HEK293 (cell line): Measurements from ENCODE around the gene POU2F2.
A peak's percentile ranks its signal among the peaks of the same experiment; 100 is the strongest.

Source experiments
- CTCF ChIA-PET: fragments of 350-600 bp; formaldehyde crosslinking; extraction: SDS; loops from one replicate; lab custom pipeline; 2021; ENCODE audit warnings: antibody characterized with exemption; lab: Yijun Ruan, JAX
- POLR2A ChIA-PET: fragments of 300-600 bp; formaldehyde crosslinking; extraction: SDS; loops from one replicate; lab custom pipeline; 2020; ENCODE audit warnings: antibody characterized with exemption, inconsistent platforms; lab: Yijun Ruan, JAX
- H3K27ac ChIP-seq: fragments of 200-500 bp; sonication (Bioruptor generic); 2 replicates; pipeline ENCODE4 v1.5.1; 2014; ENCODE audit warnings: low read depth, low read length, control low read depth, inconsistent platforms; ENCODE audit errors: extremely low read depth
- H3K36me3 ChIP-seq, 2 experiments: fragments of 200-500 bp in 1 of 2; sonication (Bioruptor generic) in 1 of 2; 1 replicate in 1 of 2; 2 replicates in 1 of 2; pipeline ENCODE4 v1.5.1; 2014 to 2017; ENCODE audit warnings: inconsistent platforms in 2 of 2, low read length in 2 of 2; ENCODE audit not compliant: control insufficient read depth in 2 of 2, insufficient read depth in 1 of 2
- H3K4me1 ChIP-seq: fragments of 200-500 bp; sonication (Bioruptor generic); 2 replicates; pipeline ENCODE4 v1.5.1; 2014; ENCODE audit warnings: mild to moderate bottlenecking, low read length, inconsistent platforms; ENCODE audit not compliant: control insufficient read depth, insufficient read depth
- H3K4me3 ChIP-seq: 2 replicates; pipeline ENCODE4 v1.5.1; 2011; ENCODE audit warnings: low read depth, mild to moderate bottlenecking, control low read depth, low read length, moderate library complexity
- H3K9me3 ChIP-seq: fragments of 200-500 bp; sonication (Bioruptor generic); 2 replicates; pipeline ENCODE4 v1.5.1; 2014; ENCODE audit warnings: low read depth, low read length, inconsistent platforms; ENCODE audit not compliant: control insufficient read depth, insufficient read depth
- BCL11A ChIP-seq: fragments of 450-650 bp; formaldehyde crosslinking; IDR thresholded peaks from 2 replicates; pipeline ENCODE4 v1.5.1; 2016; ENCODE audit warnings: low read depth, missing biosample characterization, missing genetic modification characterization
- MEIS1 ChIP-seq: sonication (generic); formaldehyde crosslinking; IDR thresholded peaks from 2 replicates; pipeline ENCODE4 v1.8.1; 2022; ENCODE audit warnings: missing genetic modification reagents, mild to moderate bottlenecking, borderline replicate concordance
- MYNN ChIP-seq: fragments of 450-650 bp; formaldehyde crosslinking; IDR thresholded peaks from 2 replicates; pipeline ENCODE4 v1.5.1; 2016; ENCODE audit warnings: missing biosample characterization, missing genetic modification characterization, borderline replicate concordance
- SALL2 ChIP-seq: fragments of 450-650 bp; formaldehyde crosslinking; IDR thresholded peaks from 2 replicates; pipeline ENCODE4 v1.5.0; 2017; ENCODE audit warnings: missing biosample characterization, mild to moderate bottlenecking, missing genetic modification characterization, borderline replicate concordance
- TSHZ1 ChIP-seq: fragments of 450-650 bp; formaldehyde crosslinking; IDR thresholded peaks from 2 replicates; pipeline ENCODE4 v1.5.1; 2016; ENCODE audit warnings: missing biosample characterization, missing genetic modification characterization, borderline replicate concordance
- YY2 ChIP-seq: fragments of 450-650 bp; formaldehyde crosslinking; IDR thresholded peaks from 2 replicates; pipeline ENCODE4 v1.5.1; 2016; ENCODE audit warnings: missing biosample characterization, missing genetic modification characterization
- ZBTB26 ChIP-seq: fragments of 450-650 bp; formaldehyde crosslinking; optimal IDR thresholded peaks from 2 replicates; pipeline ENCODE3; 2016; ENCODE audit warnings: missing biosample characterization, mild to moderate bottlenecking, missing genetic modification characterization
- ZBTB8A ChIP-seq: fragments of 450-650 bp; formaldehyde crosslinking; IDR thresholded peaks from 2 replicates; pipeline ENCODE4 v1.5.1; 2016; ENCODE audit warnings: missing biosample characterization, missing genetic modification characterization
- ZEB2 ChIP-seq: fragments of 450-650 bp; formaldehyde crosslinking; IDR thresholded peaks from 2 replicates; pipeline ENCODE4 v1.5.1; 2016; ENCODE audit warnings: missing biosample characterization, missing genetic modification characterization
- ZNF121 ChIP-seq: fragments of 450-650 bp; formaldehyde crosslinking; IDR thresholded peaks from 2 replicates; pipeline ENCODE4 v1.5.1; 2016; ENCODE audit warnings: missing biosample characterization, missing genetic modification characterization
- ZNF146 ChIP-seq: fragments of 450-650 bp; formaldehyde crosslinking; IDR thresholded peaks from 2 replicates; pipeline ENCODE4 v1.5.1; 2016; ENCODE audit warnings: missing biosample characterization, missing genetic modification characterization
- ZNF404 ChIP-seq: fragments of 450-650 bp; formaldehyde crosslinking; IDR thresholded peaks from 2 replicates; pipeline ENCODE4 v1.5.1; 2017; ENCODE audit warnings: missing biosample characterization, missing genetic modification characterization
- ZNF555 ChIP-seq: fragments of 450-650 bp; formaldehyde crosslinking; conservative IDR thresholded peaks from 2 replicates; pipeline ENCODE4 v1.5.1; 2017; ENCODE audit warnings: missing biosample characterization, mild to moderate bottlenecking, missing genetic modification characterization, inconsistent platforms
- ZNF560 ChIP-seq: fragments of 450-650 bp; formaldehyde crosslinking; IDR thresholded peaks from 2 replicates; pipeline ENCODE4 v1.5.1; 2017; ENCODE audit warnings: missing biosample characterization, missing genetic modification characterization, borderline replicate concordance
- ZNF626 ChIP-seq: fragments of 450-650 bp; sonication (Bioruptor Pico); formaldehyde crosslinking; IDR thresholded peaks from 2 replicates; pipeline ENCODE4 v1.5.1; 2018; ENCODE audit warnings: missing biosample characterization, missing genetic modification characterization, inconsistent platforms
- ZNF654 ChIP-seq: fragments of 450-650 bp; formaldehyde crosslinking; IDR thresholded peaks from 2 replicates; pipeline ENCODE4 v1.5.1; 2016; ENCODE audit warnings: low read depth, missing biosample characterization, missing genetic modification characterization
- ZNF76 ChIP-seq: fragments of 450-650 bp; formaldehyde crosslinking; IDR thresholded peaks from 2 replicates; pipeline ENCODE4; 2016; ENCODE audit warnings: low read depth, missing biosample characterization, missing genetic modification characterization, borderline replicate concordance
- ZNF830 ChIP-seq: fragments of 450-650 bp; IDR thresholded peaks from 2 replicates; pipeline ENCODE4 v1.5.0; 2018; ENCODE audit warnings: missing biosample characterization, missing genetic modification characterization, low read depth, mild to moderate bottlenecking, moderate library complexity
- ZNF843 ChIP-seq: fragments of 450-650 bp; formaldehyde crosslinking; IDR thresholded peaks from 2 replicates; pipeline ENCODE4 v1.5.1; 2016; ENCODE audit warnings: missing biosample characterization, missing genetic modification characterization
- ZSCAN5A ChIP-seq: fragments of 450-650 bp; formaldehyde crosslinking; IDR thresholded peaks from 2 replicates; pipeline ENCODE4 v1.5.1; 2016; ENCODE audit warnings: missing biosample characterization, missing genetic modification characterization
- TF ChIP-seq, protein P1 (sequence below): fragments of 450-650 bp; formaldehyde crosslinking; IDR thresholded peaks from 2 replicates; pipeline ENCODE4 v1.5.1; 2016; ENCODE audit warnings: missing biosample characterization, missing genetic modification characterization
- TF ChIP-seq, protein P2 (sequence below): fragments of 450-650 bp; formaldehyde crosslinking; IDR thresholded peaks from 2 replicates; pipeline ENCODE4 v1.5.1; 2016; ENCODE audit warnings: missing biosample characterization, missing genetic modification characterization

The POU2F2 gene

DNA sequence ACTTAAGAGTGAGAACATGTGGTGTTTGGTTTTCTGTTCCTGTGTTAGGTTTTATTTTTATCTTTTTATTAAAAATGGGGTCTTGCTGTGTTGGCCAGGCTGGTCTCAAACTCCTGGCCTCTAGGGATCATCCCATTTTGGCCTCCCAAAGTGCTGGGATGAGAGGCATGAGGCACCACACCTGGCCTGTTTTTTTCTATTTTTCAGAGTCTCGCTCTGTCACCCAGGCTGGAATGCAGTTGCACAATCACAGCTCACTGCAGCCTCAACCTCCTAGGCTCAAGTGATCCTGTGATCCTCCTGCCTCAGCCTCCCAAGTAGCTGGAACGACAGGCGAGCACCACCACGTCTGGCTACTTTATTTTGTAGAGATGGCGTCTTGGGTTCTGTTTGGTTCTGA, 48.7 kb downstream of the POU2F2 start:
- no peaks in the 10 kb centered on the region for H3K4me1 ChIP-seq
- ChIA-PET CTCF (interaction anchor here (0.6 kb wide), 2 partner anchors 53 to 510 kb away, joined by 3 read pairs; no protein-coding TSS in a partner anchor), POLR2A (interaction anchor here (2.4 kb wide), 1 partner anchor 7 kb away, joined by 9 read pairs; the partner anchor contains the start of gene ZNF574)
- H3K4me3 ChIP-seq, result no peak overlapping the region
- H3K9me3 ChIP-seq, result no peaks in the 10 kb centered on the region
- no peak overlapping the region for H3K27ac ChIP-seq
- TF ChIP-seq ZNF626 (no peak), BCL11A (tag by site-specific recombination) (no peak), ZSCAN5A (tag by site-specific recombination) (no peak), ZNF555 (tag by site-specific recombination) (no peak), ZNF121 (tag by site-specific recombination) (peak; percentile 97), ZNF843 (no peak), ZBTB8A (tag by site-specific recombination) (no peak), SALL2 (tag by site-specific recombination) (no peak), MEIS1 (CRISPR knock-in tag) (no peak), ZNF560 (tag by site-specific recombination) (no peak), ZNF146 (tag by site-specific recombination) (no peak)
- TF ChIP-seq, protein P1, sequence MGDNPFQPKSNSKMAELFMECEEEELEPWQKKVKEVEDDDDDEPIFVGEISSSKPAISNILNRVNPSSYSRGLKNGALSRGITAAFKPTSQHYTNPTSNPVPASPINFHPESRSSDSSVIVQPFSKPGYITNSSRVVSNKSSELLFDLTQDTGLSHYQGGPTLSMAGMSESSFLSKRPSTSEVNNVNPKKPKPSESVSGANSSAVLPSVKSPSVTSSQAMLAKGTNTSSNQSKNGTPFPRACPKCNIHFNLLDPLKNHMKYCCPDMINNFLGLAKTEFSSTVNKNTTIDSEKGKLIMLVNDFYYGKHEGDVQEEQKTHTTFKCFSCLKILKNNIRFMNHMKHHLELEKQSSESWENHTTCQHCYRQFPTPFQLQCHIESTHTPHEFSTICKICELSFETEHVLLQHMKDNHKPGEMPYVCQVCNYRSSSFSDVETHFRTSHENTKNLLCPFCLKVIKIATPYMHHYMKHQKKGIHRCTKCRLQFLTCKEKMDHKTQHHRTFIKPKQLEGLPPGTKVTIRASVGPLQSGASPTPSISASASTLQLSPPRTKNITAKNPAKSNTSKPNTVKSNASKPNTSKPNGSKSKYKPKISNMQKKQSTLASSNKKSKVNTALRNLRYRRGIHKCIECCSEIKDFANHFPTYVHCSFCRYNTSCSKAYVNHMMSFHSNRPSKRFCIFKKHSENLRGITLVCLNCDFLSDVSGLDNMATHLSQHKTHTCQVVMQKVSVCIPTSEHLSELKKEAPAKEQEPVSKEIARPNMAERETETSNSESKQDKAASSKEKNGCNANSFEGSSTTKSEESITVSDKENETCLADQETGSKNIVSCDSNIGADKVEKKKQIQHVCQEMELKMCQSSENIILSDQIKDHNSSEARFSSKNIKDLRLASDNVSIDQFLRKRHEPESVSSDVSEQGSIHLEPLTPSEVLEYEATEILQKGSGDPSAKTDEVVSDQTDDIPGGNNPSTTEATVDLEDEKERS (tag by site-specific recombination), result 0 out of 2 replicates have a peak, but pooled peaks have one; percentile 49
- peaks cover 38 to 39% of the 10 kb centered on the region in 2 experiments for H3K36me3 ChIP-seq

GRCh38 chr19:42081584-42082203, 50.6 kb downstream of the POU2F2 start:
- H3K27ac ChIP-seq, result peak overlapping the region; percentile 44; the same call in 1 of the 2 replicates
- no peaks in the 10 kb centered on the region for H3K9me3 ChIP-seq
- ChIA-PET CTCF (interaction anchor here (0.6 to 1.3 kb wide), 11 partner anchors 8 to 356 kb away, joined by 3 to 8 read pairs (median 3); partner anchors contain the start of gene POU2F2), POLR2A (interaction anchor here (0.6 to 0.8 kb wide), 2 partner anchors 43 to 62 kb away, joined by 3 to 5 read pairs; no protein-coding TSS in a partner anchor)
- H3K4me3 ChIP-seq, result no peak overlapping the region
- H3K4me1 ChIP-seq, result peaks cover 11% of the 10 kb centered on the region
- H3K36me3 ChIP-seq, result peaks cover 45 to 49% of the 10 kb centered on the region in 2 experiments
- TF ChIP-seq ZBTB26 (tag by site-specific recombination) (no peak), ZNF654 (tag by site-specific recombination) (peak; percentile 50), ZNF76 (tag by site-specific recombination) (no peak), ZEB2 (tag by site-specific recombination) (0 out of 2 replicates have a peak, but pooled peaks have one; percentile 16), ZNF404 (tag by site-specific recombination) (no peak), MEIS1 (CRISPR knock-in tag) (no peak), ZNF830 (tag by site-specific recombination) (no peak), YY2 (tag by site-specific recombination) (no peak), MYNN (no peak), TSHZ1 (tag by site-specific recombination) (no peak), ZNF626 (no peak), ZNF843 (no peak)
- TF ChIP-seq, protein P2, sequence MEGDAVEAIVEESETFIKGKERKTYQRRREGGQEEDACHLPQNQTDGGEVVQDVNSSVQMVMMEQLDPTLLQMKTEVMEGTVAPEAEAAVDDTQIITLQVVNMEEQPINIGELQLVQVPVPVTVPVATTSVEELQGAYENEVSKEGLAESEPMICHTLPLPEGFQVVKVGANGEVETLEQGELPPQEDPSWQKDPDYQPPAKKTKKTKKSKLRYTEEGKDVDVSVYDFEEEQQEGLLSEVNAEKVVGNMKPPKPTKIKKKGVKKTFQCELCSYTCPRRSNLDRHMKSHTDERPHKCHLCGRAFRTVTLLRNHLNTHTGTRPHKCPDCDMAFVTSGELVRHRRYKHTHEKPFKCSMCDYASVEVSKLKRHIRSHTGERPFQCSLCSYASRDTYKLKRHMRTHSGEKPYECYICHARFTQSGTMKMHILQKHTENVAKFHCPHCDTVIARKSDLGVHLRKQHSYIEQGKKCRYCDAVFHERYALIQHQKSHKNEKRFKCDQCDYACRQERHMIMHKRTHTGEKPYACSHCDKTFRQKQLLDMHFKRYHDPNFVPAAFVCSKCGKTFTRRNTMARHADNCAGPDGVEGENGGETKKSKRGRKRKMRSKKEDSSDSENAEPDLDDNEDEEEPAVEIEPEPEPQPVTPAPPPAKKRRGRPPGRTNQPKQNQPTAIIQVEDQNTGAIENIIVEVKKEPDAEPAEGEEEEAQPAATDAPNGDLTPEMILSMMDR (tag by site-specific recombination), result peak; percentile 75
